Measurements from ENCODE around the gene SLC13A3. TPM values are rescaled to one million over a fixed set of nuclear protein-coding genes. Genes with fewer than 3 reads are reported as not detected.

SLC13A3 gene
- total and polyA plus RNA-seq, 4 donors, result 8.8 to 303 (median 51.6) TPM

GRCh38 chr20:46575394-46575793, 75.9 kb downstream of the SLC13A3 start:
- Histone ChIP-seq H3K4me1 (ENCODE audit: control insufficient read depth, insufficient read depth, low read length) (peaks cover 29% of the 10 kb centered on the region), H3K9me3 (ENCODE audit: control insufficient read depth, insufficient read depth, low read length) (no peaks in the 10 kb centered on the region), H3K27ac (ENCODE audit: low read depth, low read length) (peak overlapping the region; percentile 21), H3K27me3 (ENCODE audit: control insufficient read depth, insufficient read depth, low read length) (no peaks in the 10 kb centered on the region), H3K4me3 (ENCODE audit: low read depth, low read length) (no peak overlapping the region), H3K36me3 (ENCODE audit: control insufficient read depth, insufficient read depth, low read length) (no peaks in the 10 kb centered on the region)
- no peak for DNase-seq (ENCODE audit: low read depth in 4 of 6, low spot score in 6 of 6)
- WGBS (ENCODE audit: insufficient coverage), result 68% methylated on average over 4 of the region's 5 CpGs

GRCh38 chr20:46573788-46574584, 77.3 kb downstream of the SLC13A3 start:
- Histone ChIP-seq H3K27me3 (ENCODE audit: control insufficient read depth, insufficient read depth, low read length) (no peaks in the 10 kb centered on the region), H3K27ac (ENCODE audit: low read depth, low read length) (no peak overlapping the region), H3K9me3 (ENCODE audit: control insufficient read depth, insufficient read depth, low read length) (no peaks in the 10 kb centered on the region), H3K4me3 (ENCODE audit: low read depth, low read length) (no peak overlapping the region), H3K36me3 (ENCODE audit: control insufficient read depth, insufficient read depth, low read length) (no peaks in the 10 kb centered on the region), H3K4me1 (ENCODE audit: control insufficient read depth, insufficient read depth, low read length) (peaks cover 35% of the 10 kb centered on the region)
- 83% methylated on average over 11 of the region's 19 CpGs for WGBS (ENCODE audit: insufficient coverage)
- DNase-seq (ENCODE audit: low read depth in 4 of 6, low spot score in 6 of 6), result no peak

- 73% methylated on average over 3 of the region's 6 CpGs for WGBS (ENCODE audit: insufficient coverage)
- Histone ChIP-seq H3K27me3 (ENCODE audit: control insufficient read depth, insufficient read depth, low read length) (no peaks in the 10 kb centered on the region), H3K4me1 (ENCODE audit: control insufficient read depth, insufficient read depth, low read length) (peaks cover 42% of the 10 kb centered on the region), H3K4me3 (ENCODE audit: low read depth, low read length) (no peak overlapping the region), H3K27ac (ENCODE audit: low read depth, low read length) (no peak overlapping the region), H3K36me3 (ENCODE audit: control insufficient read depth, insufficient read depth, low read length) (no peaks in the 10 kb centered on the region), H3K9me3 (ENCODE audit: control insufficient read depth, insufficient read depth, low read length) (no peaks in the 10 kb centered on the region)
- no peak for DNase-seq (ENCODE audit: low read depth in 4 of 6, low spot score in 6 of 6)
Measured at GRCh38 chr20:46573234-46573633, 78.0 kb downstream of the SLC13A3 start.

- Histone ChIP-seq H3K27me3 (ENCODE audit: control insufficient read depth, insufficient read depth, low read length) (no peaks in the 10 kb centered on the region), H3K4me3 (ENCODE audit: low read depth, low read length) (no peak overlapping the region), H3K4me1 (ENCODE audit: control insufficient read depth, insufficient read depth, low read length) (peaks cover 47% of the 10 kb centered on the region), H3K27ac (ENCODE audit: low read depth, low read length) (peak overlapping the region; percentile 81), H3K36me3 (ENCODE audit: control insufficient read depth, insufficient read depth, low read length) (no peaks in the 10 kb centered on the region), H3K9me3 (ENCODE audit: control insufficient read depth, insufficient read depth, low read length) (no peaks in the 10 kb centered on the region)
- DNase-seq (ENCODE audit: low read depth in 4 of 6, low spot score in 6 of 6), result no peak
- 100% methylated on average over 1 of the region's 3 CpGs for WGBS (ENCODE audit: insufficient coverage)
Measured at GRCh38 chr20:46572790-46573189, 78.5 kb downstream of the SLC13A3 start.

GRCh38 chr20:46572153-46572552, 79.1 kb downstream of the SLC13A3 start:
- H3K4me3 ChIP-seq (ENCODE audit: low read depth, low read length), result no peak overlapping the region
- H3K27ac ChIP-seq (ENCODE audit: low read depth, low read length), result peak overlapping the region; percentile 81
- H3K36me3 ChIP-seq (ENCODE audit: control insufficient read depth, insufficient read depth, low read length), result no peaks in the 10 kb centered on the region
- no peaks in the 10 kb centered on the region for H3K27me3 ChIP-seq (ENCODE audit: control insufficient read depth, insufficient read depth, low read length)
- H3K4me1 ChIP-seq (ENCODE audit: control insufficient read depth, insufficient read depth, low read length), result peaks cover 47% of the 10 kb centered on the region
- no peaks in the 10 kb centered on the region for H3K9me3 ChIP-seq (ENCODE audit: control insufficient read depth, insufficient read depth, low read length)
- peak; percentile 62 to 94 (median 78) for DNase-seq (ENCODE audit: low read depth in 4 of 6, low spot score in 6 of 6)
- WGBS (ENCODE audit: insufficient coverage), result 21% methylated on average over 8 of the region's 8 CpGs

- no CpG with 5 or more reads among the region's 2 CpGs for WGBS (ENCODE audit: insufficient coverage)
Measured at GRCh38 chr20:46571418-46571817, 79.8 kb downstream of the SLC13A3 start.

GRCh38 chr20:46570956-46571355, 80.3 kb downstream of the SLC13A3 start:
- no peaks in the 10 kb centered on the region for H3K36me3 ChIP-seq (ENCODE audit: control insufficient read depth, insufficient read depth, low read length)
- DNase-seq (ENCODE audit: low read depth in 4 of 6, low spot score in 6 of 6), result no peak
- peaks cover 41% of the 10 kb centered on the region for H3K4me1 ChIP-seq (ENCODE audit: control insufficient read depth, insufficient read depth, low read length)
- no peak overlapping the region for H3K27ac ChIP-seq (ENCODE audit: low read depth, low read length)
- H3K27me3 ChIP-seq (ENCODE audit: control insufficient read depth, insufficient read depth, low read length), result no peaks in the 10 kb centered on the region
- WGBS (ENCODE audit: insufficient coverage), result no CpG with 5 or more reads among the region's 5 CpGs
- H3K4me3 ChIP-seq (ENCODE audit: low read depth, low read length), result no peak overlapping the region
- H3K9me3 ChIP-seq (ENCODE audit: control insufficient read depth, insufficient read depth, low read length), result no peaks in the 10 kb centered on the region

More at GRCh38 chr20:46571418-46571817, 79.8 kb downstream of the SLC13A3 start:
- peak overlapping the region; percentile 81 for H3K27ac ChIP-seq (ENCODE audit: low read depth, low read length)
- H3K4me1 ChIP-seq (ENCODE audit: control insufficient read depth, insufficient read depth, low read length), result peaks cover 46% of the 10 kb centered on the region
- H3K27me3 ChIP-seq (ENCODE audit: control insufficient read depth, insufficient read depth, low read length), result no peaks in the 10 kb centered on the region
- H3K4me3 ChIP-seq (ENCODE audit: low read depth, low read length), result no peak overlapping the region
- no peaks in the 10 kb centered on the region for H3K36me3 ChIP-seq (ENCODE audit: control insufficient read depth, insufficient read depth, low read length)
- DNase-seq (ENCODE audit: low read depth in 4 of 6, low spot score in 6 of 6), result no peak
- H3K9me3 ChIP-seq (ENCODE audit: control insufficient read depth, insufficient read depth, low read length), result no peaks in the 10 kb centered on the region

- no peak for DNase-seq (ENCODE audit: low read depth in 4 of 6, low spot score in 6 of 6)
- Histone ChIP-seq H3K27ac (ENCODE audit: low read depth, low read length) (no peak overlapping the region), H3K9me3 (ENCODE audit: control insufficient read depth, insufficient read depth, low read length) (no peaks in the 10 kb centered on the region), H3K27me3 (ENCODE audit: control insufficient read depth, insufficient read depth, low read length) (no peaks in the 10 kb centered on the region), H3K36me3 (ENCODE audit: control insufficient read depth, insufficient read depth, low read length) (no peaks in the 10 kb centered on the region), H3K4me3 (ENCODE audit: low read depth, low read length) (no peak overlapping the region), H3K4me1 (ENCODE audit: control insufficient read depth, insufficient read depth, low read length) (peaks cover 34% of the 10 kb centered on the region)
- WGBS (ENCODE audit: insufficient coverage), result no CpG with 5 or more reads among the region's 5 CpGs
Measured at GRCh38 chr20:46569961-46570360, 81.3 kb downstream of the SLC13A3 start.

- H3K36me3 ChIP-seq (ENCODE audit: control insufficient read depth, insufficient read depth, low read length), result no peaks in the 10 kb centered on the region
- H3K4me1 ChIP-seq (ENCODE audit: control insufficient read depth, insufficient read depth, low read length), result peaks cover 42% of the 10 kb centered on the region
- 11% methylated on average over 10 of the region's 10 CpGs for WGBS (ENCODE audit: insufficient coverage)
- H3K27me3 ChIP-seq (ENCODE audit: control insufficient read depth, insufficient read depth, low read length), result no peaks in the 10 kb centered on the region
- no peak overlapping the region for H3K4me3 ChIP-seq (ENCODE audit: low read depth, low read length)
- H3K9me3 ChIP-seq (ENCODE audit: control insufficient read depth, insufficient read depth, low read length), result no peaks in the 10 kb centered on the region
- peak; percentile 73 to 97 (median 89) for DNase-seq (ENCODE audit: low read depth in 4 of 6, low spot score in 6 of 6)
- peak overlapping the region; percentile 70 for H3K27ac ChIP-seq (ENCODE audit: low read depth, low read length)
Measured at GRCh38 chr20:46568570-46569129, 82.6 kb downstream of the SLC13A3 start.

GRCh38 chr20:46566125-46566524, 85.1 kb downstream of the SLC13A3 start:
- no peak overlapping the region for H3K4me3 ChIP-seq (ENCODE audit: low read depth, low read length)
- DNase-seq (ENCODE audit: low read depth in 4 of 6, low spot score in 6 of 6), result no peak
- H3K27ac ChIP-seq (ENCODE audit: low read depth, low read length), result no peak overlapping the region
- WGBS (ENCODE audit: insufficient coverage), result 79% methylated on average over 5 of the region's 10 CpGs
- H3K27me3 ChIP-seq (ENCODE audit: control insufficient read depth, insufficient read depth, low read length), result no peaks in the 10 kb centered on the region
- H3K9me3 ChIP-seq (ENCODE audit: control insufficient read depth, insufficient read depth, low read length), result no peaks in the 10 kb centered on the region
- H3K36me3 ChIP-seq (ENCODE audit: control insufficient read depth, insufficient read depth, low read length), result no peaks in the 10 kb centered on the region
- H3K4me1 ChIP-seq (ENCODE audit: control insufficient read depth, insufficient read depth, low read length), result peaks cover 52% of the 10 kb centered on the region

Measured in spinal cord (tissue), 10 donors.